T-cell (primary cell): ENCODE data around the gene UROC1. TPM values are rescaled to one million over a fixed set of nuclear protein-coding genes. Genes with fewer than 3 reads are reported as not detected.
A peak's percentile ranks its signal among the peaks of the same experiment; 100 is the strongest.

ENCODE experiments used
- ATAC-seq, 4 experiments: fragments of 200-7000 bp in 3 of 4; fragments of 150-1000 bp in 1 of 4; cut with Tn5 transposase; replicated peaks in 1 of 4; 1 replicate in 3 of 4; 2 replicates in 1 of 4; pipeline ENCODE4 v1.10.0; 2021; ENCODE audit warnings: moderate library complexity in 3 of 4, mild to moderate bottlenecking in 2 of 4, moderate number of reproducible peaks in 1 of 4
- CTCF ChIA-PET, 2 donors: fragments of 300-600 bp; sonication (Branson Sonifier 250); formaldehyde crosslinking; loops; one replicate each; lab custom pipeline; 2022; ENCODE audit warnings: antibody characterized with exemption in 2 of 2; lab: Charles Lee
- POLR2A ChIA-PET, 2 donors: fragments of 300-600 bp; sonication (Branson Sonifier 250); formaldehyde crosslinking; loops; one replicate each; lab custom pipeline; 2022; ENCODE audit warnings: antibody characterized with exemption in 2 of 2; lab: Charles Lee
- DNase-seq, 35 experiments: peaks; one replicate each; pipeline versions ENCODE4 v3.0.0 to v3.0.0-alpha.2; 2013 to 2023
- H3K27ac ChIP-seq: one replicate; pipeline ENCODE4 v1.5.1; 2013; ENCODE audit warnings: low read length
- H3K27me3 ChIP-seq, 2 experiments: replicated peaks in 1 of 2; 1 replicate in 1 of 2; 2 replicates in 1 of 2; pipeline versions ENCODE4 v1.6.1 to v1.7.0; 2013; ENCODE audit warnings: low read length in 1 of 2, mixed read lengths in 1 of 2; ENCODE audit not compliant: control insufficient read depth in 2 of 2, insufficient read depth in 2 of 2; ENCODE audit errors: extremely low read depth in 1 of 2
- H3K36me3 ChIP-seq, 2 donors: 1 replicate in 1 of 2; 2 replicates in 1 of 2; pipeline versions ENCODE4 v1.6.1 to v1.7.0; 2013; ENCODE audit warnings: low read length in 1 of 2; ENCODE audit not compliant: control insufficient read depth in 2 of 2, insufficient read depth in 1 of 2; ENCODE audit errors: extremely low read depth in 1 of 2
- H3K4me1 ChIP-seq, 2 experiments: 1 replicate in 1 of 2; 2 replicates in 1 of 2; pipeline versions ENCODE4 v1.6.1 to v1.7.0; 2013; ENCODE audit warnings: low read length in 2 of 2, mixed read lengths in 1 of 2; ENCODE audit not compliant: insufficient read depth in 2 of 2, control insufficient read depth in 1 of 2; ENCODE audit errors: extremely low read depth in 1 of 2
- H3K4me3 ChIP-seq, 2 donors: 1 replicate in 1 of 2; 2 replicates in 1 of 2; pipeline versions ENCODE4 v1.5.1 to v1.7.0; 2013; ENCODE audit warnings: mild to moderate bottlenecking in 2 of 2, low read length in 1 of 2, moderate library complexity in 1 of 2; ENCODE audit not compliant: control insufficient read depth in 1 of 2; ENCODE audit errors: extremely low read depth in 1 of 2
- H3K9me3 ChIP-seq: 2 replicates; pipeline ENCODE4 v1.7.0; 2013
- H3K27ac Mint-ChIP-seq, 2 donors: one replicate each; pipeline ENCODE4 v1.8.0; 2020 to 2021; ENCODE audit warnings: mild to moderate bottlenecking in 2 of 2, mixed read lengths in 2 of 2
- H3K27me3 Mint-ChIP-seq, 2 donors: one replicate each; pipeline ENCODE4 v1.8.0; 2021 to 2022; ENCODE audit warnings: mixed read lengths in 2 of 2
- H3K36me3 Mint-ChIP-seq: one replicate; pipeline ENCODE4 v1.8.0; 2021; ENCODE audit warnings: mixed read lengths
- H3K4me1 Mint-ChIP-seq, 3 donors: one replicate each; pipeline ENCODE4 v1.8.0; 2020 to 2022; ENCODE audit warnings: mixed read lengths in 3 of 3, mild to moderate bottlenecking in 1 of 3
- H3K4me3 Mint-ChIP-seq, 3 donors: one replicate each; pipeline ENCODE4 v1.8.0; 2020 to 2022; ENCODE audit warnings: mild to moderate bottlenecking in 3 of 3, mixed read lengths in 3 of 3, moderate library complexity in 3 of 3
- H3K9me3 Mint-ChIP-seq, 3 donors: one replicate each; pipeline ENCODE4 v1.8.0; 2020 to 2022; ENCODE audit warnings: mixed read lengths in 3 of 3
- WGBS: methylation state at CpG from one replicate; pipeline ENCODE4 v1.1.5; 2013; ENCODE audit warnings: missing lambda C conversion rate; ENCODE audit not compliant: insufficient coverage; 5-methylcytosine and 5-hydroxymethylcytosine counted together
- total RNA-seq, 35 experiments: library from RNA in 6 of 35; stranded (reverse) in 6 of 35; fragments of 120-200 nt in 1 of 35; gene quantifications; one replicate each; pipeline versions ENCODE4 v1.2.1 to v1.2.4 and lab custom pipeline; 2013 to 2026

UROC1 gene
- total RNA-seq, 5 donors from 2014 or later (not counting 1 experiment from before 2014, with no cell fraction given): 0.09 TPM; not detected in 4

- Mint-ChIP-seq H3K4me1 (peaks cover 9 to 18% (median 12%) of the 10 kb centered on the region in 3 donors), H3K27me3 (peaks cover 0 to 2% of the 10 kb centered on the region in 2 donors), H3K36me3 (no peaks in the 10 kb centered on the region), H3K4me3 (no peak overlapping the region), H3K27ac (no peak overlapping the region), H3K9me3 (no peaks in the 10 kb centered on the region)
- Histone ChIP-seq H3K4me1 (peaks cover 0 to 11% of the 10 kb centered on the region in 2 experiments), H3K36me3 (no peaks in the 10 kb centered on the region), H3K27ac (no peak overlapping the region), H3K4me3 (no peak overlapping the region), H3K27me3 (peaks cover 0 to 5% of the 10 kb centered on the region in 2 experiments), H3K9me3 (no peaks in the 10 kb centered on the region)
- CTCF ChIA-PET: no interaction called here
- DNase-seq (no peak), ATAC-seq (no peak)
- WGBS: 79% methylated on average over 11 of the region's 14 CpGs
- POLR2A ChIA-PET: no interaction called here
These were observed 29.4 kb downstream of the UROC1 start for GRCh38 chr3:126488185-126488584.

GRCh38 chr3:126487151-126487771, 30.3 kb downstream of the UROC1 start:
- ChIA-PET CTCF (no interaction called here), POLR2A (no interaction called here)
- no peak overlapping the region for H3K27ac Mint-ChIP-seq
- peaks cover 0 to 2% of the 10 kb centered on the region in 2 donors for H3K27me3 Mint-ChIP-seq
- Histone ChIP-seq H3K27ac (no peak overlapping the region), H3K4me3 (no peak overlapping the region), H3K36me3 (no peaks in the 10 kb centered on the region), H3K4me1 (peaks cover 0 to 11% of the 10 kb centered on the region in 2 experiments), H3K9me3 (no peaks in the 10 kb centered on the region), H3K27me3 (peaks cover 0 to 5% of the 10 kb centered on the region in 2 experiments)
- no peaks in the 10 kb centered on the region for H3K36me3 Mint-ChIP-seq
- no peak overlapping the region for H3K4me3 Mint-ChIP-seq
- H3K4me1 Mint-ChIP-seq: peaks cover 9 to 16% (median 12%) of the 10 kb centered on the region in 3 donors
- 56% methylated on average over 17 of the region's 17 CpGs for WGBS
- ATAC-seq (peak; percentile 36 to 54 (median 46)), DNase-seq (no peak)
- H3K9me3 Mint-ChIP-seq: no peaks in the 10 kb centered on the region

GRCh38 chr3:126486360-126486847, 31.2 kb downstream of the UROC1 start:
- Histone ChIP-seq H3K27me3 (peaks cover 0 to 5% of the 10 kb centered on the region in 2 experiments), H3K4me1 (peaks cover 0 to 11% of the 10 kb centered on the region in 2 experiments), H3K4me3 (no peak overlapping the region), H3K9me3 (no peaks in the 10 kb centered on the region), H3K27ac (no peak overlapping the region), H3K36me3 (no peaks in the 10 kb centered on the region)
- Mint-ChIP-seq H3K27ac (no peak overlapping the region), H3K36me3 (no peaks in the 10 kb centered on the region), H3K4me3 (no peak overlapping the region), H3K4me1 (peaks cover 9 to 16% (median 12%) of the 10 kb centered on the region in 3 donors), H3K9me3 (no peaks in the 10 kb centered on the region), H3K27me3 (peaks cover 0 to 2% of the 10 kb centered on the region in 2 donors)
- 95% methylated on average over 13 of the region's 14 CpGs for WGBS
- ChIA-PET CTCF (no interaction called here), POLR2A (no interaction called here)
- ATAC-seq (no peak), DNase-seq (no peak)

GRCh38 chr3:126485956-126486355, 31.6 kb downstream of the UROC1 start:
- ChIA-PET POLR2A (no interaction called here), CTCF (no interaction called here)
- Mint-ChIP-seq H3K4me3 (no peak overlapping the region), H3K4me1 (peaks cover 9 to 16% (median 12%) of the 10 kb centered on the region in 3 donors), H3K27ac (no peak overlapping the region), H3K27me3 (peaks cover 0 to under 1% of the 10 kb centered on the region in 2 donors), H3K36me3 (no peaks in the 10 kb centered on the region), H3K9me3 (no peaks in the 10 kb centered on the region)
- no peaks in the 10 kb centered on the region for H3K9me3 ChIP-seq
- 97% methylated on average over 5 of the region's 9 CpGs for WGBS
- DNase-seq: no peak
- peaks cover 0 to 5% of the 10 kb centered on the region in 2 experiments for H3K27me3 ChIP-seq
- no peak overlapping the region for H3K4me3 ChIP-seq
- H3K27ac ChIP-seq: no peak overlapping the region
- ATAC-seq: no peak
- peaks cover 0 to 11% of the 10 kb centered on the region in 2 experiments for H3K4me1 ChIP-seq
- no peaks in the 10 kb centered on the region for H3K36me3 ChIP-seq

- DNase-seq (no peak), ATAC-seq (no peak)
- WGBS: no CpG with 5 or more reads among the region's 8 CpGs
- Histone ChIP-seq H3K9me3 (no peaks in the 10 kb centered on the region), H3K27me3 (peaks cover 0 to 5% of the 10 kb centered on the region in 2 experiments), H3K4me3 (no peak overlapping the region), H3K36me3 (no peaks in the 10 kb centered on the region), H3K4me1 (peaks cover 0 to 11% of the 10 kb centered on the region in 2 experiments), H3K27ac (no peak overlapping the region)
- ChIA-PET CTCF (no interaction called here), POLR2A (no interaction called here)
- H3K27ac Mint-ChIP-seq: no peak overlapping the region
- H3K9me3 Mint-ChIP-seq: no peaks in the 10 kb centered on the region
- H3K4me1 Mint-ChIP-seq: peaks cover 9 to 16% (median 12%) of the 10 kb centered on the region in 3 donors
- no peak overlapping the region for H3K4me3 Mint-ChIP-seq
- no peaks in the 10 kb centered on the region for H3K36me3 Mint-ChIP-seq
- no peaks in the 10 kb centered on the region for H3K27me3 Mint-ChIP-seq
These were observed 32.2 kb downstream of the UROC1 start for GRCh38 chr3:126485176-126485897.

GRCh38 chr3:126484662-126485061, 32.9 kb downstream of the UROC1 start:
- Mint-ChIP-seq H3K9me3 (no peaks in the 10 kb centered on the region), H3K27me3 (no peaks in the 10 kb centered on the region), H3K4me3 (no peak overlapping the region), H3K36me3 (no peaks in the 10 kb centered on the region), H3K4me1 (peaks cover 9 to 16% (median 12%) of the 10 kb centered on the region in 3 donors), H3K27ac (no peak overlapping the region)
- Histone ChIP-seq H3K27ac (no peak overlapping the region), H3K27me3 (peaks cover 0 to 5% of the 10 kb centered on the region in 2 experiments), H3K36me3 (no peaks in the 10 kb centered on the region), H3K4me3 (no peak overlapping the region), H3K4me1 (peaks cover 0 to 11% of the 10 kb centered on the region in 2 experiments), H3K9me3 (no peaks in the 10 kb centered on the region)
- DNase-seq (no peak), ATAC-seq (no peak)
- WGBS: no CpG with 5 or more reads among the region's 3 CpGs
- CTCF ChIA-PET: no interaction called here
- POLR2A ChIA-PET: no interaction called here
